HG03558 (cell line): ENCODE data around the gene BLOC1S4.

Experiments
- ATAC-seq: cut with Tn5 transposase; IDR thresholded peaks from one replicate; pipeline ENCODE4 v1.9.1; 2021; ENCODE audit warnings: moderate number of reproducible peaks; ENCODE audit not compliant: unreplicated experiment; ENCODE audit errors: extremely low read depth

Gene BLOC1S4

DNA sequence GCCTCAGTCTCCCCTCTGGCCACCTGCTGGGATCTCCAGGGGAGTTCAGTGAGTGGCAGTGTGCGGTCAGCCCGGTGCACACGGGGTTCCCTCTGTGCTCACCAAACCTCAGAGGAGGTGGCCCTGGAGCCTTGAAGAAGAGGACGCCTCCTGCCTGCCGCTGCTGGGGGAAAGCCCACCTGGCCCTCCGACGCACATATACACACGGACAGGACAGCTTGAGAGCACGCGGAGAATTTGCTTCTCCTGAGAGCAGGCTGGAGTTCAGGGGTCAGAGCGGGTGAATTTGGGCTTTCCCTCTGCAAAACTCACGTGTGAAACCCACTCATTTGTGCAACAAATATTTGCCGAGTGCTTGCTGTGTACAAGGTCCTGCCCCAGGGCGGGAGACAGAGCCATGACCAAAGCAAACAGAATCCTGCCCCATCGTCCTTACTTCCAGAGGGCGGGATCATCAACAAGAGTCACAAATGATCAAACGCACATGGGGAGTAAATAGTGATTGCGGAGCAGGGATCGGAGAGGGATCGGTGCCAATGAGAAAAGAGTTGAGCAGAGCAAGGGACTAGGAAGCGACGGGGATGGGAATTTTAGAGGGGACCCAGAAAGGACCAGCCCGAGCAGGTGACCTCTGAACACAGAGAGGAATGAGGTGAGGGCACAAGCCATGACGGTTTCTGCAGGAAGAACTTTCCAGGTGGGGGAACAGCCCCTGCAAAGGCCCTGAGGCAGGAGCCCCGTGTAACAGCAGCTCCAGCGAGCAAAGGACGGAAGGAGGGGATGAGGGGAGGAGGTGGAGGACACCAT lies 17.6 kb downstream of the BLOC1S4 start:
- no peak for ATAC-seq

DNA sequence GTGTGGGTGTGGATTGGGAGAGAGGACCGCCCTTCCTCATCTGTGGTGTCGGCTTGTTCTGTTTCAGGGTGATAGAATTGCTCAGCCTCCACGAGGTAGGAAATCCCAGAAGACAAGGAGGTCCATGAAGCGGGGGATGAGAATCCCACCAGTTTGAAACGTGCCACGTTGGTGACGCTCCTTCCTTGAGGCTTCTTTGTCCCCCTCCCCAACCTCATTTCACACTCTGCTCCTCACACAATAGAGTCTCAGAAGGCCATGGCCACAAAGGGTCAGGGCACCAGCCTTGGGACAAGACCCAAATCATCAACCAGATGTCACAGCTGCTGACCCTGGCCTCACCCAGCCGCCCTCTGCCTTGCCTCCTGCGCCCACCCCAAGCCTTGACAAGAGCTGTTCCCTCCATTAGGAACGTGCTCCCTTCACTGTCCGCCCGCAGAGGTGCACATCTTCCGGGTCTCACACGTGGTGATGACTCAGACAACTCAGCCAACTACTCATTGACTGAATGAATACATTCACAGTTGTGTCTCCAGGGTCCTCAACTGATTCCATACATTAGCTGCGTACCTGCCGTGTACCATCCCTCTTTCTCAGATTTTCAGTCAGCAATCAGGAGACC lies 18.3 kb downstream of the BLOC1S4 start:
- ATAC-seq: no peak

DNA sequence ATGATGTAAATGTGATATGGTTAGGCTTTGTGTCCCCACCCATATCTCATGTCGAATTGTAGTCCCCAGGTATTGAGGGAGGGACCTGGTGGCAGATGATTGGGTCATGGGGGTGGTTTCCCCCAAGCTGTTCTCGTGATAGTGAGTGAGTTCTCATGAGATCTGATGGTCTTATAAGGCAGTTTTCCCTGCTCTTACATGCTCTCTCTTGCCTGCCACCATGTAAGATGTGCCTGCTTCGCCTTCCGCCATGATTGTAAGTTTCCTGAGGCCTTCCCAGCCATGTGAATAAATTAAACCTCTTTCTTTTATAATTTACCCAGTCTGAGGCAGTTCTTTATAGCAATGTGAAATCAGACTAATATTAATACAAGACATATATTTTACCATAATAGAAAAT lies 23.9 kb downstream of the BLOC1S4 start:
- no peak for ATAC-seq

DNA sequence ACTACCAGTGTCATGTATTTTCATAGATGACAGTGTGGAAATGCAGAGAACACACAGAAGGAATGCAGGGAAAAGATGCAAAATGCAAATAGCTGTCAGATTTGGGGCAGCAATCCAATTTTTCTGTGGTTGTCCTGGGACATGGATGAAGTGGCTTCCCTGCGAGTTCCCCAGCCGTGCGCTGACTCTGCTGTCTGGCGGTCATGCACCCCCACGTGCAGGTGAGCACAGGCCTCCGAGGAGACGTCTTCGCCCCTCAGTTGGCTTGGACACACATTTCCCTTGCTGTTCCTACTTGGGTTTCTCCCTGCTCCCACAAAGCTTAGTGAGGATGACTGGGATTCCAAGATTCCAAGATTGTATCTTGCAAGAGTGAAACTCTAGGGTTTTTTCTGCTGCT lies 24.4 kb downstream of the BLOC1S4 start:
- no peak for ATAC-seq

DNA sequence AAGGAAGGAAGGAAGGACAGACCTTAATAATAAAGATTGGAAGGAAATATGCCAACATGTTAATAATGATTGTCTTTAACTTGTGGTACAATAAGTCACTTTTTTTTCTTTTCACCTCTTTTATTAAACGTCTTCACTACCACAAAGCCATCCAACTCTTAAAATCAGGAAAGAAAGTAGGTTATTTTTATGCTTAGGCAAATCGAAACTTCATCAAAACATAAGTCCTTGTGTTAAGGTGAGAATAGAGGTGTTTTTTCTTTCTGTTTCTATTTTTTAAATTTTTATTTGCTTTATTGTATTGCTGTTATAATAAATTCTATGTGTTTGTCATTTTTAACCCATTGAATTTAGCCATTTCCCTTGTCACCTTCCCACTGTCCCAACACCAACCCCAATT lies 26.5 kb downstream of the BLOC1S4 start:
- no peak for ATAC-seq

DNA sequence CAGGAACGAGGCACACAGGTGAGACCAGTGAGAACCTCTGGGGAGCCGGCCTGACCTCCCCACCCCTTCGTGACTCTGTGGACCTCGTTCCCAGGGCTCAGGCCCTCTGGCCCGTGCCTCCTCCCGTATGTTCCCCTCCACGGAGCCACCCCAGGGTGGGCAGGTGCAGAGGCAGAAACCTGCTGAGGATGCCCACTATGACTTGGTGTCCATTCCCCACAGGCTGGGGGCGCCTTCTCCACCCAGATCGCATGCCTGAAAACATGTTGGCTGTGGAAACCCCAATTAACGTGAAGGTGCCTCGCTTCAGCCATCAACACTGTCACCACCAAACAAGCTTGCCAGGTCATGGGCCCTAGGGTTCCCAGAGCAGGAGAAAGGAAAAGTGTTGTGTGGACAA lies 27.0 kb downstream of the BLOC1S4 start:
- no peak for ATAC-seq

DNA sequence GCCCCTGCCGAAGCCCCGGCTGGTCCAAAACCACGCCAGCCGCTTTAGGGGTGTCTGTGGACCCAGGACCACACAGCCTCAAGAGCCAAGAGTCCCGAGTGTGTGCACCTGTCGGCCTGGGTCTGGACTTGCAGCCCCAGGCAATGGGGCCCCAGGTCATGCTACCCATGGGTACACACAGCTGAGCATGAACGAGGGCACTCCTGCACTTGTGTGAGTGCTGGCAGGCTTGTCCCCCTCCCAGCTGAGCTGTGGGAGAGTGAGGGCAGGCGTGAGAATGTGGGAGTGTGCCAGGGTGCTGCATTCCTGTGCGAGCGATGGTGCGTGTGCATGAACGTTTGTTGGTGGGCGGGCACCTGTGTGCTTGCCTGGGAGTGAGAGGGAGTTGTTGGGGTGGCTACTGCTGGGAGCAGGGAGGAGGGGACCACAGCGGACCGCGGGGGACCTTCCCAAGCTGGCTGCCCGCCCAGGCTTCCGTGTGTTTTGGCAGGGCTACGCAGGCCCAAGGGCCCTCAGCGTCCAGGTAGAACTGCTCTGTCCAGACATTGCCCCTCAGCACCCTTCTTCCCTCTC lies 30.8 kb downstream of the BLOC1S4 start:
- ATAC-seq: no peak

DNA sequence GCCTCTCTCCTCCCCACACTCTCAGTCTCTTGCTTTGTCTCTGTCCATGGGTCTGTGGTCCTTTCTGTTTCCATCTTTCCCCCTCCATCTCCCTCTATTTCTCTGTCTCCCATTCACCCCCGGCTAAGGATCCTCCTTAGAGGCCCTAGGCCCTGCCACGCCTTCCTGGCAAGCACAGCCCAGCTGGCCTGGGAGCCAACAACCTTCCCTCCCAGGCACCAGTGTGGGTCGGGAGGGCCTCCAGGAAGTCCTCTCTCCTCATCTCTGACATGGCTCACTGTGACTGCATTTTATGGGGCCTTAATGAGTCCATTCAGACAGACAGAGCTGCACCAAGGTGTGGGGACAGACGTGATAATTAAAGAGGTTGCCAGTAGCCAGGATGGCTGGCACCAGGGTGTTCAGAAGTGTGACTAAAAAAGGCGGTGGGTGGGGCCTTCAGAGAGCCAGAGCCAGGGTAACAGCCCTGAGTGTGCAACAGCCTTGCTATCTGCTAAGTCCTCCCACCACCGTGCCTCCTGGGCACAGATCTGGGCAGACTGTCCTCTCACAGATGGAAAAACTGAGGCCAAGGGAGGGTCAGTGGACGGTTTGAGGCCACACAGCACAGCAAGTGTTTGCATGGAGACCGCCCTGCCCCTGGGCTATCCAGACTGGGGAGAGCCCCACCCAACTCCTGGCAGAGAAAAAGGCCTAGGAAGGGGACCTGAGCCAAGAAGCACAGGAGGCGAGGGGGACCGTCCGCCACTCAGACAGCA lies 31.5 kb downstream of the BLOC1S4 start:
- ATAC-seq: no peak

- ATAC-seq: no peak
Measured at GRCh38 chr4:6748286-6748685, 32.3 kb downstream of the BLOC1S4 start.

GRCh38 chr4:6749340-6750171 lies 33.6 kb downstream of the BLOC1S4 start:
- ATAC-seq: no peak

DNA sequence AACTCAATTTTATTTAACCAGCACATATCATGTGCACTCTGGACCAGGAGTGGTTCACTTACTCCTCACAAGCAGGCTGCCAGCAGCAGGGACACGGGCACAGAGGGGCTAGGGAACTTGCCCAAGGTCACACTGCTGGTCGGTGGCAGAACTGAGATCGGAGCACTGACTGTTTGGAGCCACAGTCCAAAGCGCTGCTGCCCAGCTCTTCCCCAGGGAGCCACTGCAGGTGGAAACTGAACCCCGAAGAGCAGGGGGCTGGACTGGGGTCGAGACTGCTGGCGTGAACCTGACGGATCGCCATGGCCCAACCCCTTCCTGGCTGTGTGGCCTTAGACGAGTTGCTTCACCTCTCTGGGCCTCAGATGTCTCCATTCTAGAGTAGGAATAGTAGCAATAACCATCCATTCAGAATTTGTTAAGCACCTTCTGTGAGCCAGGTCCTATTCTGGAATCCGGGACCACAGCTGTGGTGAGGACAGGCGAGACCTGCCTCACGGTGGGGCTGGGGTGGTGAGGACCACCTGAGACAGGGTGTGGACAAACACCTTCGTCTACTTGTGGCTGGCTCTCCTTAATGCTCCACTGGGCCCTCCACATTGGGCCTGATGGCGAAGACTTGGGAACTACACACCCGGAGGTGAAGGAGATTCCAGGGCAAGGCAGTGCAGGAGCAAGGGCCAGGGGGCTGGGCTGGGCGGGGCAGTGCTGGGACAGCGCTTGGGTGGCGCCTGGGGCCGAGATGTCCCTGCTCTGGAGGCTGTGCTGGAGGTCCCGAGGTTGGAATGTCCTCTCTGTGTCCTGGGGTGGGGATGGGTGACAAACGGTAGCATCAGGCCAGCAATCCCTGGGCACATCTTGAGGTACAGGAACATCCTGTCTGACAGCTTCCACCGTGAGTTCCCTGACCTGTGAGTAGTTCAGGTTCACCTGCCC lies 34.6 kb downstream of the BLOC1S4 start:
- no peak for ATAC-seq

DNA sequence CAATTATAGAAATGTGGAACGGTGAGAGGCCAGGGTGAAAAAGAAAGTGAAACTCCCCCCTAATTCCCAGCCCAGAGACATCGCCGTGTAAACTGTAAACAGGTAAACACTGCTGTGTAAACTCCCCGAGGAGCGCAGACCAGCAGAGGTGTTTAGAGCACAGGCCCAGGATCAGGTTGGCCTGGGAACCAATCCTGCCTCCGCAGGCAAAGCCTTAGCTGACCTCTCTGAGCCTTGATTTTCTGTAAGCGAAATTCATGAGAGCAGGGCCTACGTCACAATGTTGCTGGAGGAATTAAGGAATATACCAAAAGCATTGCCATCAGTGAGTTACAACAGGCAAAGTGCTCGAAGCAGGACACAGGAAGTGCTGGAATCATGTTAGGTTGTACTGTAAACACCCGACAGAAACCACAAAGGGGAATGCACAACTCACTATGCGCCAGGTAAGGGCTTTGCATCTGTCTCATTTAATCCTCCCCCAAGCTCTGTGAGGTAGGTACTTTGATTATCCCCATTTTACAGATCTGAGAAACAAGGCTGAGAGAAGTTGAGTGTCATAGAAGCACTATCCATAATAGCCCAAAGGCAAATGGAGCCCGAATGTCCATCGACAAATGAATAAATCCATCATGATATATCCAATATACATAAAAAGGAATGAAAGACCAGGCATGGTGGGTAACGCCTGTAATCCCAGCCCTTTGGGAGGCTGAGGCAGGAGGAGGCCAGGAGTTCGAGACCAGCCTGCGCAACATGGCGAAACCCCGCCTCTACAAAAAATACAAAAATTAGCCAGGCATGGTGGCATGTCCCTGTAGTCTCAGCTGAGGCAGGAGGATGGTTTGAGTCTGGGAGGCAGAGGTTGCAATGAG lies 35.9 kb downstream of the BLOC1S4 start:
- no peak for ATAC-seq

DNA sequence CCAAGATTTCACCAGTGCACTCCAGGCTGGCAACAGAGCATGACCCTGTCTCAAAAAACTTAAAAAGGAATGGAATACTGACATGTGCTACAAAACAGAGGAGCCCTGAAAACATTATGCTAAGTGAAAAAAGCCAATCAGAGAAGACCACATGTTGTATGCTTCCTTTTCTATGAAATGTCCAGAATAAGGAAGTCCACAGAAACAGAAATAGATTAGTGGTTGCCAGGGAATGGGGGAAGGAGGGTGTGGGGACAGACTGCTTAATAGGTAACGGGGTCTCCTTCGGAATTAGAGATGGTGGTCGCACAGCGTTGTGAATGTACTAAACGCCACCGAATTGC lies 36.5 kb downstream of the BLOC1S4 start:
- ATAC-seq: no peak

DNA sequence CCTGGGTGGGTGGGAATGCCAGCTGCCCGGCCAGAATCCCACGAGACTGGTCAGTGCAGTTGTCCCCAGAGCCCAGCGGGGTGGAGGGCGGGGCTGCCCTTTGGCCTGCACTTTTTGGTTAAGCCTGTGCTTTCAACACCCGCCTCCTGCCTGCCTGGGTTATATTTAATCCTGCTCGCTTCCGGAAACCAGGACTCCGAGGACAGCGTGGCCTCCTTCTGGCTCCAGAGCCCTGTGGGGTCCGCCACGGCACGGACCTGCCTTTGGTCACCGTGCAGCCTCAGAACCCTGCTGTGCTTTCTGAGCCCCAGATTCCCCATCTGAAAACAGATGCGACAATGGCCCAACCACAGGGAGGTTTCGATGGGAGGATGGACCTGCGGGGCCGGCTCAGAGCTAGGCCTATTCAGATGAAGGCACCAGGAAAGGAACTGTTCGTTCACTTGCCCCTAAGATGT lies 37.2 kb downstream of the BLOC1S4 start:
- ATAC-seq: no peak

- ATAC-seq: no peak
Measured at GRCh38 chr4:6753891-6754290, 37.9 kb downstream of the BLOC1S4 start.

DNA sequence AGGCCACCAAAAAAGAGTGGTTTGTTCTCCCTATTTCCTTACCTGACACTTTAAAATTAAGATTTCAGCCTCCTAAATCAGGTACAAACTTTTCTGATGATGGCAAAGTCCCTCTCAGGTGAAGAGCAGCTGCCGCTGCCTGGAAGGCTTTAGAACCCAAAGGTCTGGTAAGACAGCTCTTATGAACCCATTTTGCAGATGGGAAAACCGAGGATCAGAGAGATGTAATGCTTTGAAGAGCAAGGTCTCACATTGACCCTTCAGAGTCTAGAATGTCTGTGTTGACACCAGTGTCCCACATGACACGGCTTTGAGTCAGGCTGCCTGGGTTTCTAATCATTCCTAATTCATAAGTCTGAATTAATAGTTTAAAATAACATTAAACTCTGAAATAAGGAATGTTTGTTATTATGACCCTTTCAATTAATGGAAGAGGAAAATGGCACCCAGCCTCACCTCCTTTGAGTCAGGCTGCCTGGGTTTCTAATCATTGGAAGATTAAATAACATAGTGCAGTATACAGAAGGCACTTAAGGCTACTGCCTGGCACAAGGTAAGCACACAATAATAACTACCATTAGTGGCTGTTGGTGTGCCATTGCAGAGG lies 38.6 kb downstream of the BLOC1S4 start:
- ATAC-seq: no peak

DNA sequence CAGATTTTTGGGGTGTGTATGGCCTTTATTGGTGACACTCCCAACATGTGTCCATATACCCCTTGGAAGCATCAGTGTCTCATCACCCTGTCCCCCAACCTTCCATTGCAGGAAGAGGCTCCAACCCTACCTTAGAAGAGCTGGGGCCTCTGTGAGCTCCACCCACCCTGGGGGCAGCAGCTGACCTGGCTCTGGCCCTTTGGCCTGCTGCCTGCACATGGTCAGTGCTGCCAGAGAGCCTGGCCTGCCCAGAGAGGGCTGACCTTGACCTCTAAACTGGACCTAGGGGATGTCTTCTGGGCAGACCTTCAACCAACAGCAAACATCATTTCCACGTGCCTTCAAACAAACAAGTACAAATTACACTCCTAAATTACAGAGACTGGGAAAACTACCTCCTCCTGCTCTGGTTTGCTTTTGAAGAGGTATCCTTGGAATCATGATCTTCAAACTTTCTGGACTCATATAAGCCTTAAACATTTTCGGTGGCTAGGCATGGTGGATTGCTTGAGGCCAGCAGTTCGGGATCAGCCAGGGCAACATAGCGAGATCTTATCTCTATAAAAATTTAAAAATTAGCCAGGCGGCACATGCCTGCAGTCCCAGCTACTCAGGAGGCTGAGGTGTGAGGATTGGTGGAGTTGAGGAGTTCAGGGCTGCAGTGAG lies 39.2 kb downstream of the BLOC1S4 start:
- ATAC-seq: no peak
